HG02884 (cell line): Measurements from ENCODE around the gene AKIRIN2.

Source experiments
- ATAC-seq: cut with Tn5 transposase; IDR thresholded peaks from one replicate; pipeline ENCODE4 v1.9.1; 2021; ENCODE audit warnings: mild to moderate bottlenecking, moderate library complexity; ENCODE audit not compliant: unreplicated experiment

AKIRIN2 gene

DNA sequence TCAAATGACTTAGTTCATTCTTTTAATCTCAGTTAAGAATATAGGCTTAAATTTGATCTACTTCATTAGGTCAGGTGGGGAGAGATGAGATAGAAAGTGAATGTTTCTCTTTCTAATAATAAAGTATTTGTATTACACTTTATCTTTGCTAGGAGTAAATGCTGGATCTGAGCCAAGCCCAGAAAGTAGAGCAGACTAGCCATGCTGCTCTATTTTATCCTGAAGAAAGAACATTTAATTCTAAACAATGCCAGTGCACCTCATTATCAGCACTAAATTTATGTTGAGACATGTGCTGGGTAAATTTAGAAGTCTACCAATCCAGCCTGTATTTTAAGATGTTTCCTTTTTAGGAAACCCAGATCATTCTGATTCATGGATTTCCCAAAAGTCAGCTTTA lies 43.5 kb downstream of the AKIRIN2 start:
- no peak for ATAC-seq

DNA sequence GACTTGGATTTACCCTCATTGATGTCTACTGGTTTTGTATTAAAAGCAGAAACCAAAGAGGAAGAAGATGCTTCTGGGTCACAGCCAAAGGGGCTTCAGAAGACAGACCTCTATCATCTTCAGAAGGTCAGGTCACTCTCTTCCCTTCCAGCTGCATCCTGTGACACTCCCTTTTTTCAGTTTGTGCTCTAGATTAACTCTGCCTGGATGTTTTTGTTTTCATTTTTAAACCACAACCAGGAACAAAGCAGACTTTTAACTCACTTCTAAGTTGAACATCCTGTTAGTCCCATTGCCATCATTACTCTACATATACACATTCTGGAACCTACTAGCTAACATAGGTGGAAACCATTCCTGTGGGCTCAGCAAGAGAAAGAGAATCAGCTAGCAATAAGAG lies 45.2 kb downstream of the AKIRIN2 start:
- ATAC-seq = peak; percentile 54

DNA sequence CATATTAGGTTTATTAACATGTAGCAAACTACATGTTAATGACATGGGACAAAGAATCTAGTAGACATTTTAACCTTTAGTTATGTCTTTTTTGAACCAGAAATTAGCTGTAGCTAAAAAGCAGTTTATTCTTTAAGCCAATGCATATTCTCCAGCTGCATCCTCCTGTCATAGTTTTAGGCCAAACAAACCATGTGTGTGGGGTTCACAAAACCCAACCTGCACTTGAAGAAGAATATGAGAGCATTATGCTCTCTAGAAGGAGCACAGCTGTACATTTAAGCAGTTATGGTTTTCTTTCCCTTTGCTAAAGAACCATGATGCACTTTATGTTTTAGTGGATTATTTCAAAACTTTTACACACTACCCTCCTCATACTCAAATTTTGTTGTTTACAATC lies 46.2 kb downstream of the AKIRIN2 start:
- ATAC-seq = no peak

DNA sequence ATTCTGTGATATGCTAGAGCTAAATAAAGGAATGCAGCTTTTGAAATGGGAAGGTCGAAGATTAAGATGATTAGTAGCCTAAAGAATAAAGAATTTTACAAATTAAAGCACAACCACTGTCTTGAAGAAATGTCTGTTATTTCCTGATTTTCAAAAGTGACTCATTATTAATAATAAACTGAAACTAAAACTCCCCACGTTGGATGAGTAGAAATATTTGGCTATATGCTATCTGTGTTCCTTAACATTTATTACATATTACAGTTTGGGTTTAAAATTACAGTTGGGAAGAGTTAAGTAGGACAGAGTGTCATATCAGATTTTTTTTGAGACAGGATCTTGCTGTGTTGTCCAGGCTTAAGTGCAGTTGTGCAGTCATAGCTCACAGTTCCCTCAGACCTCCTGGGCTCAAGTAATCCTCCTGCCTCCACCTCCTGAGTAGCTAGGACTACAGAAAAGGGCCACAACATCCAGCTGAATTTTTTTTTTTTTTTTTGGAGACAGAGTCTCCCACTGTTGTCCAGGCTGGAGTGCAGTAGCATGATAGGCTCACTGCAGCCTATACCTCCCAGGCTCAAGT lies 47.1 kb downstream of the AKIRIN2 start:
- no peak for ATAC-seq

DNA sequence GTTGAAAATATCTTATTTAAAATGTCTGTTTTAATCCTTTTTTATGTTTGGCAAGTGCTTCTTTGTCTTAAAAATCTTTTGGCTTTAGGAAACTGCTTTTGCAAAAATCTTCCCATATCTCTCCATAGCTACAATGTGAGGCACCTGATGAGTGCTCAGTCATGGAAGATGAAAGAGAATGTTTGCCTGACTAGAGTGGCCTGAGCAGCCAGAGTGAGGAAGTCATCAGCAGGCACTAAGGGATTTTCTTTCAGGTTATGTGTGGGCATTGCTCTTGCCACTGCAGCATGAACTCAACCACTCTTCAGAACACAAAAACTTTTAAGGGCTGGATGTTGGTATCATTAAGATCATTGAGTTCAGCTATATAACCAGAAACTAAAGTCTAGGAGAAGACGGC lies 47.9 kb downstream of the AKIRIN2 start:
- no peak for ATAC-seq

DNA sequence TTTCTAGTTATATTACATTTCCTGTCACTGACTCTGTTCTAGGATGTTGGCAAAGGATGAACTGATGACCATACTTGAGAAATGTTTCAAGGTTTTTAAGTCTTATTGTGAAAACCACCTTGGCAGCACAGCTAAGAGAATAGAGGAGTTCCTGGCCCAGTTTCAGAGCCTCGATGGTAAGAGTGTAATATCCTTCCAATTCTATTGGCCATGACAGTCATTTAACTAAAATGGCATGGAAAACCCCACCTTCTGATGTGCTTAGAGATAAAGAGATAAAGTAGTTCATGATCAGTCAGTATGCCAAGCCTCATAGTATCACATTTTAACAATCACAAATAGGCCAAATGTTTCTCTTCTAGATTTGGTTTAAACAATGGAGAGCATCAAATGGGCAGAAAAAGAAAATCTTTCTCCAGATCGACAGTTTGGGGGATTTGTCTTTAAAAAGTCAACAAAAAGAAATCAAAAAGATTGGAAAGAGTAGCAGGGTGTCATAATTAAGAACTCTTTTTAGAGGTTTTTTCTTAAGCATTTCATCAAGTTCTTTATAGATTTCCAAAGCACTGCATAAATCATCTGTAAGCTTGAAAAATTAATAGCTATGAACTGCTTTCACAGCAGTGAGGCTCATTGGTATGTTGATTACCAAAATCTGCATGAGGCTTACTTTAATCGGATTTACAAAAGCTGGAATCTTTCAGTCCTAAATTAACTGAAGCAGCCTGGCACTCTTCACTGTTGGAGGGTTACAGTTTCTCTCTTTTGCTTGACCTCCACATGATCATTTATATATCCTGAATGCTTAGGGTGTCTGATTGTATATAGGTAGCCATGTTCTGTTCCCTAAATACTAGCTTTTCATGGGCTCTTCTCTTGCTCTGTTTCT lies 48.7 kb downstream of the AKIRIN2 start:
- ATAC-seq = no peak

DNA sequence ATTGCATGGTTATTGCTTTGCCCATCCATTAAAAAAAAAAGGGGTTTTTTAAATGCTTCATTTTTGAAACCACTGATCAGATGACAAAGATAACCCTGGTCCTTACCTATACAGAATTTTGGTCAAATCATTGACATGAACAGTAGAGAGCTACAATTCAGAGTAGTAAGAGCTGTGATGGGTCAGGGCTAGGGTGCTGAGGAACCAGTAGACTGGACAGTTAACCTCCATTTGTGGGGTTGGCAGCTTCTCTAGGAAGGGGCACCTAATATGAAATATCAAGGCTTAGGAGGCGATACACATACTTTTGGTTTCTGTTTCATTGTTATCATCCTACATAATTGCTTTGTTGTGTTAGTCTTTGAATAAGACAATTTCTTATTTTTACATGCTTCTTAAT lies 57.0 kb downstream of the AKIRIN2 start:
- no peak for ATAC-seq

DNA sequence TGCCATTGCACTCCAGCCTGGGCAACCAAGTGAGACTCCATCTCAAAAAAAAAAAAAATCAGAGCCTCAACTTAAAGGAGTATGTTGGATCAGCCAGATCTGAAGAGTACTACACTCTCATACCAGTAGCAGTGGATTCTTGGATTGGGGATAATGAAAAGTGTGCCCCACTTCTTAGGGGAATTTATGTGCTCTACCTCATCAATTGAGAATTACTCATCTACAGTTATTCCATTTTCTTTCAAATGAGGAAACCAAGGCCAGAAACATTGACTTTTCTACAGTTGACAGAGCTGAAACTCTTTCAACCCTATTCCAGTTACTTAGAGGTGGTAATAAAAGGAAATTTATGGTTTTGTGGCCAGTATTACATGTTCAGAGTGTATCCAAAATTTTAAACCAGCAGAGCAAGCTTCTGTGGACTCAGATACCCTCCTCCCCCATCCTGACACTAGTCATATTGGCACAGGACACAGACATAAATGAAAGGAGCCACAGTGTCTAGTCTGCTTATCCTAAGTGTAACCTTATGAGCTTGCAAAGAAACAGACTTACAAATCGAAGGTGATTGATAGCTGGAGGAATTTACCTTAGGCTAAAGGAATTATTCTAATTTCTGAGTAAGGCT lies 60.9 kb downstream of the AKIRIN2 start:
- no peak for ATAC-seq

DNA sequence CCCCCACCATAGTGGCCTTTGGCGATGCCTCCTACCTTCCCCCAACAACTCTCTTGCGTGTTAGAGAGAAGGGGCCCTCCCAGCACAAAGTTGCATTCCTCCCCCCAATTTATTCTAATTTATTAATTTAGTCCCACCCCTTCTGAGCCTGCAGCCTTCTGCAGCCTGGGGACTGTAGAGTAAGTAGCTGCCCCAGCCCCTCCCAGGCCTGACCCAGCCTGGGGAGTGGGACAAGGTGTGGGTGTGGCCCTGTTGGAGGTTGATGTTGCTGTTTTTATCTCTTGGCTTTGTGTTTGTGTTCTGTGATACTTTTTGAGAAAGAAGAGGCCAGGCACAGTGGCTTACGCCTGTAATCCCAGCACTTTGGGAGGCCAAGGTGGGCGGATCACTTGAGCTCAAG lies 62.7 kb downstream of the AKIRIN2 start:
- no peak for ATAC-seq

DNA sequence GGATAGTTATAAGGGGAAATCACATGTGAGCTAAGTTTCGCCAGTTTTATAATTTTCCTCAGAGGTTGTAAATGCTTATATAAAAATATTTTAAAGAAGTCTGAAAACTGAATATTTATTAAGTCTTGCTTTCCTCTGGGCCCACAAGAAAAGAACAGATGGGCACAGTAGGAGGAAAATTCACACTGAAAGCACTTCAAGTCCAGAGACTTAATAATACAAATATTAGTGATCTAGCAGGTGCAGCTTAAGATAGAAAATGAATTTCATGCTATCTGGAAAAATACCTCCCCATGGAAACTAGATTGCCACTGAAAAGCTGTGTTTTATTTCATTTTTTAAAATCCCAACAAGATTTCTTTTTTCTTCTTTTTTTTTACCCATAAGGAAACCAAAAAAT lies 64.9 kb downstream of the AKIRIN2 start:
- ATAC-seq = no peak

DNA sequence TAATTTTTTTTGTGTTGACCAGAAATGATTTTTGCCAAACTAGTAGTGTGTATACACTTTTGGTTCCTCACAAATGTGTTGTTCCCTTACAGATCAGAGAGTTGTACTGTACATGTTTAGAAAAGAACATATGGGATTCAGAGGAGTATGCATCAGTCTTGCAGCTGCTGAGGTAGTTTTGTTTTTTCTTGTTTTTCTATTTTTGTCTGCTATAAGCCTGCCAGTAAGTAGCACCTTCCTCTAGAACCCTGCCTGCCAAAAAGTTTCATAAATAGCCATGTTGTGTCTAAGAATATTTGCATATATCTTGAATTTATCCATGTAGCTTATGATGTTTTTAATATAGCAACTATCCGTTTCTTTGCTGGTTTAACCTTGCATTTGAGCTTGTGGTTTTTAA lies 65.7 kb downstream of the AKIRIN2 start:
- ATAC-seq = no peak

DNA sequence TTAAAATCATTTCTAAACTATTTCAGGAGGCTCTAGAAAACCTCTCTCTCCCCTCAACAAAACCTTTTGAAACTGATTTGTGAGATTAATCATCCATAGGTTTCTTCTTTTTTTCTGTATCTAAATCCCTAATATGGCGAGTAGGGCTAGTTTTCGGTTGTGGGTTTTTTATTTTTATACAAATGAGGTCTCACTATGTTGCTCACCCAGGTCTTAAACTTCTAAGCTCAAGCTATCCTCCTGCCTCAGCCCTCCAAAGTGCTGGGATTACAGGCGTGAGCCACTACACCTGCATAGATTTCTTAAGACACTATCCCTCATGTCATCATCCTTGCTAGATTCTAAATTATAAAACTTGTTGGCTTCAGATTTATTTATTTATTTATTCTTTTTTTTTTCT lies 68.2 kb downstream of the AKIRIN2 start:
- no peak for ATAC-seq

DNA sequence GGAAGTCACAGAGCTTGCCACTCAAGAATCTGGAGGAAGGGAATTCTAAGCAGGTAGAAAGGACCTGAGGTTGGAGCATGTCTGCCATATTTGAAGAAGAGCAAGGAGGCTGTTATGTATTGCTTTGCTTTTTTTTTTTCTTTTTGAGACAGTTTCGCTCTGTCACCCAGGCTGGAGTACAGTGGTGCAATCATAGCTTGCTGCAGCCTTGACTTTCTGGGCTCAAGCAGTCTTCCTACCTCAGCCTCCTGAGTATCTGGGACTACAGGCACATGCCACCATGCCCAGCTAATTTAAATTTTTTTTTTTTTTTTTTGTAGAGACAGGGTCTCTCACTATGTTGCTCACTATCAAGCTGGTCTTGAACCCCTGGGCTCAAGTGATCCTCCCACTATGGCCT lies 71.3 kb downstream of the AKIRIN2 start:
- no peak for ATAC-seq

DNA sequence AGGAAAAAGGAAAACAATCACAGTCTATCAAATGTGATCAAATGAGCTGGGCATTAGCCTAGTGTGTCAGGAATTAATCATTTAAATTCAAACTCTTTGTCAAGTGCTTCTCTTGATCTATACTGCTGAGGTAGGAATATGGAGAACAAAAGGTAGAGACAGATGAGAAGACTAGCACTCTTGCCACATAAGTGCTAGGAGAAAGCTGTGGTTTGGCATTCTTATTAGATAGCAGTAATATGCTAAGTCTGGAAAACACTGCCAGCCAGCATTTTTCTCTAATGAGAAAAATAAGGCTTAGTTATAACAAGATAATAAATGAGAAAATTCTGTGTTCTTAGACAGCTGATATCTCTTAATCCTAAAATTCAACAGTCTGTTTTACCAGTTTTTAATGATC lies 73.2 kb downstream of the AKIRIN2 start:
- no peak for ATAC-seq

DNA sequence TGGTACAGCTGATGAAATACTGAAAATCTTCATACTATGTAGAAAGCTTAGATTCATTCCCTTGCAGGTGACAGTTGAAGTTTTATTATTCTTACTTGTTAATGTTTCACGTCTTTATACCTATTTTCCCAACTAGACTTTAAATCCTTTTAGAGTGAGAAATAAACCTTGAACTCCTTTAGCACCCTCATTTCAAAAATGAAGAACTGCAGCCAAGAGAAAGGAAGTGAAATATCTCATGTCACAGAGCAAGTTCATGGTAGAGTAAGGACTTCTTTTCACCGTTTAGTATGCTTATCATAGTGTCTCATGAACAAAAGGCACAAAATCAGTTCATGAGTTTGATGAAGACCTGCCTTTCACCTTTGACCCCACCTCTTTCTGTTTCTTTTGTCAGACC lies 73.6 kb downstream of the AKIRIN2 start:
- ATAC-seq = peak; percentile 54
